ENCODE data around the gene INPP4B.

INPP4B gene

GRCh38 chr4:142631836-142632235, 214.3 kb downstream of the INPP4B start:
- no peaks in the 10 kb centered on the region for H4K20me1 ChIP-seq (ENCODE audit: insufficient read depth, low read length)
- no peaks in the 10 kb centered on the region for H3K4me1 ChIP-seq (ENCODE audit: insufficient read depth, low read length, severe bottlenecking)
- no peak overlapping the region for H3K4me3 ChIP-seq (ENCODE audit: low read depth, low read length, poor library complexity, severe bottlenecking)
- no peak overlapping the region for H3K4me2 ChIP-seq (ENCODE audit: low read length)
- no peak overlapping the region for H3K27ac ChIP-seq (ENCODE audit: low read depth, low read length, poor library complexity, severe bottlenecking)
- H3K9me3 ChIP-seq (ENCODE audit: low read length) = no peaks in the 10 kb centered on the region
- H2AFZ ChIP-seq (ENCODE audit: low read length) = no peak overlapping the region
- H3K36me3 ChIP-seq (ENCODE audit: insufficient read depth, low read length) = no peaks in the 10 kb centered on the region
- TF ChIP-seq EZH2 (IDR thresholded peaks at IDR 0.05; ENCODE audit: borderline replicate concordance, low read length) = no peak
- no peak for TF ChIP-seq CTCF (IDR thresholded peaks at IDR 0.05; ENCODE audit: low read length)
- no peaks in the 10 kb centered on the region for H3K9me2 ChIP-seq (ENCODE audit: low read depth, low read length)
- no peaks in the 10 kb centered on the region for H3F3A ChIP-seq (ENCODE audit: insufficient read depth, low read length)
- H3K9ac ChIP-seq (ENCODE audit: low read length) = no peak overlapping the region
- no peaks in the 10 kb centered on the region for H3K27me3 ChIP-seq (ENCODE audit: insufficient read depth, low read length)
- no peaks in the 10 kb centered on the region for H3K79me2 ChIP-seq (ENCODE audit: insufficient read depth, low read length)

- H2AFZ ChIP-seq (ENCODE audit: low read length) = no peak overlapping the region
- TF ChIP-seq CTCF (IDR thresholded peaks at IDR 0.05; ENCODE audit: low read length) = no peak
- TF ChIP-seq EZH2 (IDR thresholded peaks at IDR 0.05; ENCODE audit: borderline replicate concordance, low read length) = no peak
- H3K4me2 ChIP-seq (ENCODE audit: low read length) = no peak overlapping the region
- no peaks in the 10 kb centered on the region for H3F3A ChIP-seq (ENCODE audit: insufficient read depth, low read length)
- no peak overlapping the region for H3K4me3 ChIP-seq (ENCODE audit: low read depth, low read length, poor library complexity, severe bottlenecking)
- H3K27me3 ChIP-seq (ENCODE audit: insufficient read depth, low read length) = no peaks in the 10 kb centered on the region
- no peaks in the 10 kb centered on the region for H3K4me1 ChIP-seq (ENCODE audit: insufficient read depth, low read length, severe bottlenecking)
- H3K27ac ChIP-seq (ENCODE audit: low read depth, low read length, poor library complexity, severe bottlenecking) = no peak overlapping the region
- H4K20me1 ChIP-seq (ENCODE audit: insufficient read depth, low read length) = no peaks in the 10 kb centered on the region
- no peaks in the 10 kb centered on the region for H3K36me3 ChIP-seq (ENCODE audit: insufficient read depth, low read length)
- H3K9me3 ChIP-seq (ENCODE audit: low read length) = no peaks in the 10 kb centered on the region
- H3K9ac ChIP-seq (ENCODE audit: low read length) = no peak overlapping the region
- no peaks in the 10 kb centered on the region for H3K79me2 ChIP-seq (ENCODE audit: insufficient read depth, low read length)
- no peaks in the 10 kb centered on the region for H3K9me2 ChIP-seq (ENCODE audit: low read depth, low read length)
Measured at GRCh38 chr4:142615324-142615665, 230.8 kb downstream of the INPP4B start.

GRCh38 chr4:142614621-142615323, 231.3 kb downstream of the INPP4B start:
- Histone ChIP-seq H3K9ac (ENCODE audit: low read length) (no peak overlapping the region), H4K20me1 (ENCODE audit: insufficient read depth, low read length) (no peaks in the 10 kb centered on the region), H3K79me2 (ENCODE audit: insufficient read depth, low read length) (no peaks in the 10 kb centered on the region), H3K36me3 (ENCODE audit: insufficient read depth, low read length) (no peaks in the 10 kb centered on the region), H3K27me3 (ENCODE audit: insufficient read depth, low read length) (no peaks in the 10 kb centered on the region), H3K4me3 (ENCODE audit: low read depth, low read length, poor library complexity, severe bottlenecking) (no peak overlapping the region), H3K4me1 (ENCODE audit: insufficient read depth, low read length, severe bottlenecking) (no peaks in the 10 kb centered on the region), H3K9me2 (ENCODE audit: low read depth, low read length) (no peaks in the 10 kb centered on the region), H3F3A (ENCODE audit: insufficient read depth, low read length) (no peaks in the 10 kb centered on the region), H3K9me3 (ENCODE audit: low read length) (peaks cover under 1% of the 10 kb centered on the region; the same call in 1 of the 2 replicates), H3K27ac (ENCODE audit: low read depth, low read length, poor library complexity, severe bottlenecking) (no peak overlapping the region), H2AFZ (ENCODE audit: low read length) (no peak overlapping the region), H3K4me2 (ENCODE audit: low read length) (no peak overlapping the region)
- TF ChIP-seq EZH2 (IDR thresholded peaks at IDR 0.05; ENCODE audit: borderline replicate concordance, low read length) (no peak), CTCF (IDR thresholded peaks at IDR 0.05; ENCODE audit: low read length) (no peak)
